ENCODE data around the gene KLHL3. TPM values are rescaled to one million over a fixed set of nuclear protein-coding genes. Genes with fewer than 3 reads are reported as not detected.

The KLHL3 gene
- total and polyA plus RNA-seq, 7 experiments from 2014 or later, result 4.6 to 47.3 (median 17.8) TPM

GRCh38 chr5:137727623-137728022 lies 8.3 kb downstream of the KLHL3 start:
- H3K36me3 ChIP-seq (ENCODE audit: control insufficient read depth in 2 of 3, insufficient read depth in 3 of 3, low read length in 3 of 3), result no peaks in the 10 kb centered on the region
- H3K27me3 Mint-ChIP-seq, result no peaks in the 10 kb centered on the region
- H3K4me1 ChIP-seq (ENCODE audit: control insufficient read depth in 2 of 2, insufficient read depth in 2 of 2, low read length in 2 of 2), result peaks cover 0 to 5% of the 10 kb centered on the region in 2 donors
- ATAC-seq (no peak), DNase-seq (no peak)
- H3K27me3 ChIP-seq (ENCODE audit: control insufficient read depth in 2 of 2, insufficient read depth in 2 of 2, low read length in 2 of 2), result no peaks in the 10 kb centered on the region
- CTCF ChIA-PET, result interaction anchor here (1.0 to 1.6 kb wide), 2 partner anchors 14 to 68 kb away, joined by 5 to 8 read pairs; no protein-coding TSS in a partner anchor
- H3K27ac ChIP-seq (ENCODE audit: low read depth, low read length), result no peak overlapping the region
- peaks cover 0 to 22% (median 5%) of the 10 kb centered on the region in 7 donors for H3K4me1 Mint-ChIP-seq
- no peaks in the 10 kb centered on the region for H3K9me3 ChIP-seq (ENCODE audit: control insufficient read depth in 2 of 3, low read length in 3 of 3)
- no peaks in the 10 kb centered on the region for H3K9me3 Mint-ChIP-seq
- H3K4me3 Mint-ChIP-seq, result no peak overlapping the region
- POLR2A ChIA-PET, result interaction anchor here (1.5 to 3.2 kb wide), 2 partner anchors 9 to 14 kb away, joined by 4 to 13 read pairs; partner anchors contain the start of gene KLHL3
- peaks cover 0 to 13% (median 4%) of the 10 kb centered on the region in 5 donors for H3K36me3 Mint-ChIP-seq
- intact Hi-C loops (cut with micrococcal nuclease), result loop anchor here in 1 of 2 donors (1.0 kb wide), 1 partner anchor 10 kb away; no protein-coding TSS in a partner anchor
- no peak overlapping the region for H3K4me3 ChIP-seq (ENCODE audit: low read length)
- no peak overlapping the region for H3K27ac Mint-ChIP-seq

GRCh38 chr5:137724251-137724650 lies 11.6 kb downstream of the KLHL3 start:
- H3K9me3 Mint-ChIP-seq, result no peaks in the 10 kb centered on the region
- Histone ChIP-seq H3K36me3 (ENCODE audit: control insufficient read depth in 2 of 3, insufficient read depth in 3 of 3, low read length in 3 of 3) (peaks cover 0 to 15% (median 3%) of the 10 kb centered on the region in 3 experiments), H3K9me3 (ENCODE audit: control insufficient read depth in 2 of 3, low read length in 3 of 3) (no peaks in the 10 kb centered on the region), H3K27ac (ENCODE audit: low read depth, low read length) (no peak overlapping the region), H3K4me1 (ENCODE audit: control insufficient read depth in 2 of 2, insufficient read depth in 2 of 2, low read length in 2 of 2) (no peaks in the 10 kb centered on the region), H3K4me3 (ENCODE audit: low read length) (no peak overlapping the region), H3K27me3 (ENCODE audit: control insufficient read depth in 2 of 2, insufficient read depth in 2 of 2, low read length in 2 of 2) (no peaks in the 10 kb centered on the region)
- ATAC-seq, result no peak
- no peak overlapping the region for H3K4me3 Mint-ChIP-seq
- peaks cover 5 to 15% (median 11%) of the 10 kb centered on the region in 5 donors for H3K36me3 Mint-ChIP-seq
- H3K27ac Mint-ChIP-seq, result no peak overlapping the region
- no peak for DNase-seq
- no peaks in the 10 kb centered on the region for H3K27me3 Mint-ChIP-seq
- ChIA-PET CTCF (no interaction called here), POLR2A (no interaction called here)
- intact Hi-C loops (cut with micrococcal nuclease), result no loop called here
- H3K4me1 Mint-ChIP-seq, result peaks cover 0 to 23% (median 13%) of the 10 kb centered on the region in 7 donors

DNA sequence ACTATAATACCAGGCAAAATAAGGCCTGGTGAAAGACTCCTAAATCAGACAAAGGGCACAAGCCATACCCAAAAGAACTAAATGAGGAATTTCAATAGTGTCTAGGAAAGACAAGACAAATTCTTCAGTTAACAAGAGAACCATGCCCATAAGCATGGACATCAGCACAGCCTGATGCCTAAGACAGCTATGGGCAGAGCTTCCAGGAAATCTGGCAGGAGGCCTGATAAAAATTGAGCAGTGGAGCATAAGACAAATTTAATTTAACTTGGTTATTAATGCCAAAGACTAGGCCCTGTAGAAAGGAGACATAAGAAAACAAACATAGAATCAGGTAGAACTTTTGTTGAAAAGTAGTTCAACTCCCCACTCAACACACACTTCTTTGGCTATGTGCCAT lies 17.3 kb downstream of the KLHL3 start:
- no peak overlapping the region for H3K4me3 Mint-ChIP-seq

GRCh38 chr5:137716337-137716736 lies 19.6 kb downstream of the KLHL3 start:
- Histone ChIP-seq H3K9me3 (ENCODE audit: control insufficient read depth in 2 of 3, low read length in 3 of 3) (peaks cover 0 to 4% (median 0%) of the 10 kb centered on the region in 3 experiments), H3K27me3 (ENCODE audit: control insufficient read depth in 2 of 2, insufficient read depth in 2 of 2, low read length in 2 of 2) (no peaks in the 10 kb centered on the region), H3K36me3 (ENCODE audit: control insufficient read depth in 2 of 3, insufficient read depth in 3 of 3, low read length in 3 of 3) (peaks cover 0 to 24% (median 4%) of the 10 kb centered on the region in 3 experiments), H3K4me3 (ENCODE audit: low read length) (no peak overlapping the region), H3K27ac (ENCODE audit: low read depth, low read length) (no peak overlapping the region), H3K4me1 (ENCODE audit: control insufficient read depth in 2 of 2, insufficient read depth in 2 of 2, low read length in 2 of 2) (no peaks in the 10 kb centered on the region)
- H3K9me3 Mint-ChIP-seq, result peaks cover 0 to 25% (median 8%) of the 10 kb centered on the region in 11 donors
- peaks cover 0 to 34% (median 12%) of the 10 kb centered on the region in 7 donors for H3K4me1 Mint-ChIP-seq
- ATAC-seq, result no peak
- ChIA-PET POLR2A (interaction anchor here (0.8 to 1.6 kb wide), 2 partner anchors 21 to 28 kb away, joined by 3 to 6 read pairs; no protein-coding TSS in a partner anchor), CTCF (no interaction called here)
- intact Hi-C loops (cut with micrococcal nuclease), result no loop called here
- H3K36me3 Mint-ChIP-seq, result peaks cover 26 to 80% (median 54%) of the 10 kb centered on the region in 5 donors
- H3K27ac Mint-ChIP-seq, result no peak overlapping the region
- DNase-seq, result no peak
- no peaks in the 10 kb centered on the region for H3K27me3 Mint-ChIP-seq
- H3K4me3 Mint-ChIP-seq, result no peak overlapping the region

More for the DNA sequence above, 17.3 kb downstream of the KLHL3 start:
- H3K27me3 Mint-ChIP-seq, result no peaks in the 10 kb centered on the region
- peaks cover 19 to 61% (median 37%) of the 10 kb centered on the region in 5 donors for H3K36me3 Mint-ChIP-seq
- H3K9me3 Mint-ChIP-seq, result peaks cover 0 to 15% (median 7%) of the 10 kb centered on the region in 11 donors
- H3K4me1 Mint-ChIP-seq, result peaks cover 0 to 42% (median 18%) of the 10 kb centered on the region in 7 donors
- H3K27ac Mint-ChIP-seq, result peak overlapping the region in 4 of 9 donors; percentile 30 to 82 (median 76)
- no peak for ATAC-seq
- Histone ChIP-seq H3K27me3 (ENCODE audit: control insufficient read depth in 2 of 2, insufficient read depth in 2 of 2, low read length in 2 of 2) (no peaks in the 10 kb centered on the region), H3K27ac (ENCODE audit: low read depth, low read length) (no peak overlapping the region), H3K36me3 (ENCODE audit: control insufficient read depth in 2 of 3, insufficient read depth in 3 of 3, low read length in 3 of 3) (peaks cover 0 to 24% (median 4%) of the 10 kb centered on the region in 3 experiments), H3K4me3 (ENCODE audit: low read length) (no peak overlapping the region), H3K4me1 (ENCODE audit: control insufficient read depth in 2 of 2, insufficient read depth in 2 of 2, low read length in 2 of 2) (no peaks in the 10 kb centered on the region), H3K9me3 (ENCODE audit: control insufficient read depth in 2 of 3, low read length in 3 of 3) (peaks cover 0 to 4% (median 0%) of the 10 kb centered on the region in 3 experiments)
- no peak for DNase-seq
- ChIA-PET POLR2A (interaction anchor here (0.7 to 1.0 kb wide), 2 partner anchors 17 to 22 kb away, joined by 4 to 6 read pairs; partner anchors contain the start of gene KLHL3), CTCF (interaction anchor here (1.0 kb wide), 1 partner anchor 23 kb away, joined by 3 read pairs; no protein-coding TSS in a partner anchor)
- intact Hi-C loops (cut with micrococcal nuclease), result no loop called here

GRCh38 chr5:137715456-137715855 lies 20.4 kb downstream of the KLHL3 start:
- CTCF ChIA-PET, result no interaction called here
- H3K27me3 Mint-ChIP-seq, result no peaks in the 10 kb centered on the region
- no peak overlapping the region for H3K27ac ChIP-seq (ENCODE audit: low read depth, low read length)
- peaks cover 0 to 25% (median 8%) of the 10 kb centered on the region in 11 donors for H3K9me3 Mint-ChIP-seq
- H3K4me3 ChIP-seq (ENCODE audit: low read length), result no peak overlapping the region
- no peak for ATAC-seq
- peaks cover 0 to 4% (median 0%) of the 10 kb centered on the region in 3 experiments for H3K9me3 ChIP-seq (ENCODE audit: control insufficient read depth in 2 of 3, low read length in 3 of 3)
- H3K4me3 Mint-ChIP-seq, result peak overlapping the region in 1 of 10 donors; percentile 6
- H3K4me1 ChIP-seq (ENCODE audit: control insufficient read depth in 2 of 2, insufficient read depth in 2 of 2, low read length in 2 of 2), result no peaks in the 10 kb centered on the region
- DNase-seq, result no peak
- POLR2A ChIA-PET, result interaction anchor here (0.8 to 1.2 kb wide), 3 partner anchors 22 to 46 kb away, joined by 3 to 4 read pairs (median 3); no protein-coding TSS in a partner anchor
- peaks cover 0 to 18% (median 4%) of the 10 kb centered on the region in 3 experiments for H3K36me3 ChIP-seq (ENCODE audit: control insufficient read depth in 2 of 3, insufficient read depth in 3 of 3, low read length in 3 of 3)
- H3K27ac Mint-ChIP-seq, result peak overlapping the region in 2 of 9 donors; percentile 1 to 12
- intact Hi-C loops (cut with micrococcal nuclease), result no loop called here
- H3K4me1 Mint-ChIP-seq, result peaks cover 0 to 33% (median 8%) of the 10 kb centered on the region in 7 donors
- no peaks in the 10 kb centered on the region for H3K27me3 ChIP-seq (ENCODE audit: control insufficient read depth in 2 of 2, insufficient read depth in 2 of 2, low read length in 2 of 2)
- peaks cover 32 to 79% (median 62%) of the 10 kb centered on the region in 5 donors for H3K36me3 Mint-ChIP-seq

- Mint-ChIP-seq H3K4me3 (no peak overlapping the region), H3K27me3 (no peaks in the 10 kb centered on the region), H3K27ac (no peak overlapping the region), H3K9me3 (peaks cover 0 to 25% (median 8%) of the 10 kb centered on the region in 11 donors), H3K36me3 (peaks cover 30 to 76% (median 62%) of the 10 kb centered on the region in 5 donors), H3K4me1 (peaks cover 0 to 32% (median 8%) of the 10 kb centered on the region in 7 donors)
- Histone ChIP-seq H3K4me1 (ENCODE audit: control insufficient read depth in 2 of 2, insufficient read depth in 2 of 2, low read length in 2 of 2) (no peaks in the 10 kb centered on the region), H3K36me3 (ENCODE audit: control insufficient read depth in 2 of 3, insufficient read depth in 3 of 3, low read length in 3 of 3) (peaks cover 0 to 13% (median 4%) of the 10 kb centered on the region in 3 experiments), H3K27me3 (ENCODE audit: control insufficient read depth in 2 of 2, insufficient read depth in 2 of 2, low read length in 2 of 2) (no peaks in the 10 kb centered on the region), H3K9me3 (ENCODE audit: control insufficient read depth in 2 of 3, low read length in 3 of 3) (peaks cover 0 to 4% (median 0%) of the 10 kb centered on the region in 3 experiments), H3K4me3 (ENCODE audit: low read length) (no peak overlapping the region), H3K27ac (ENCODE audit: low read depth, low read length) (no peak overlapping the region)
- intact Hi-C loops (cut with micrococcal nuclease), result no loop called here
- ChIA-PET CTCF (no interaction called here), POLR2A (interaction anchor here (0.8 to 1.2 kb wide), 3 partner anchors 22 to 46 kb away, joined by 3 to 4 read pairs (median 3); no protein-coding TSS in a partner anchor)
- no peak for ATAC-seq
- DNase-seq, result no peak
Observed at GRCh38 chr5:137714946-137715345, 20.9 kb downstream of the KLHL3 start.

All from naive thymus-derived CD4-positive, alpha-beta T cell (primary cell).